SK-N-SH (cell line): Measurements from ENCODE around the gene RPAP3.

Experiments used
- CHD2 ChIP-seq: fragments of 150-350 bp; IDR thresholded peaks from 2 replicates; pipeline ENCODE4 v1.6.1; 2018; ENCODE audit warnings: low read length; ENCODE audit not compliant: partially characterized antibody
- EP300 ChIP-seq, 2 experiments: IDR thresholded peaks; 2 replicates each; pipeline versions ENCODE4 v1.4.0 to v1.6.1; 2012; ENCODE audit warnings: borderline replicate concordance in 1 of 2, low read depth in 1 of 2, low read length in 1 of 2
- EZH2phosphoT487 ChIP-seq: fragments of 200-600 bp; sonication (generic); IDR thresholded peaks from 2 replicates; pipeline ENCODE4 v1.6.1; 2017; ENCODE audit warnings: low read depth, mixed run types, mild to moderate bottlenecking, antibody characterized with exemption, moderate library complexity, borderline replicate concordance
- MAX ChIP-seq: IDR thresholded peaks from 2 replicates; pipeline ENCODE4 v1.4.0; 2012; ENCODE audit warnings: low read depth
- MEF2A ChIP-seq: IDR thresholded peaks from 2 replicates; pipeline ENCODE4 v1.4.0; 2012; ENCODE audit warnings: low read depth, borderline replicate concordance
- POLR2AphosphoS5 ChIP-seq: IDR thresholded peaks from 2 replicates; pipeline ENCODE4 v1.6.1; 2012; ENCODE audit warnings: low read depth, low read length
- RAD21 ChIP-seq: IDR thresholded peaks from 2 replicates; pipeline ENCODE4 v1.6.1; 2012; ENCODE audit warnings: mild to moderate bottlenecking, low read length
- RCOR1 ChIP-seq: fragments of 150-350 bp; IDR thresholded peaks from 2 replicates; pipeline ENCODE4 v1.6.1; 2017; ENCODE audit warnings: antibody characterized with exemption, low read length
- TEAD4 ChIP-seq: IDR thresholded peaks from 2 replicates; pipeline ENCODE4 v1.4.0; 2012; ENCODE audit warnings: mild to moderate bottlenecking, borderline replicate concordance; ENCODE audit not compliant: insufficient read depth
- TF ChIP-seq, protein P1 (sequence below): fragments of 150-350 bp; IDR thresholded peaks from 2 replicates; pipeline ENCODE4 v1.6.1; 2017; ENCODE audit warnings: antibody characterized with exemption, low read length, low read depth, borderline replicate concordance

DNA sequence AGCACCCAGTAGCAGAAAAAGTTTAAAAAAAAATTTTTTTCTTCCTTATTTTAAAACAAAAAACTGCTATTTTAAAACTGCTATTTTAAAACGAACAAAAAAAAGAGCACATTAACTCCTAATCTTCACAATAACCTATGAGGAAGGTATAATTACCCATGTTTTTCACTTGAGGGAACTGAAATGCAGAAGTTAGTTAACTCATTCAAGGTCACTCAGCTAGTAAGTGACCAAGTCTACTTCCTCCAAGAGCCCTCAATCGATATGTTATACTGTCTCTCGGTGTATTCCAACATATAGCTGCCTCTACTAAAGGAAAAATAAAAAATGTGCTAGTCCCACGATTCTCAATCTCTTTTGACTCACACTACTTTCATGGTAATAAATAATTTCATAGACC lies 7.8 kb downstream of the RPAP3 start:
- TF ChIP-seq, protein P1, sequence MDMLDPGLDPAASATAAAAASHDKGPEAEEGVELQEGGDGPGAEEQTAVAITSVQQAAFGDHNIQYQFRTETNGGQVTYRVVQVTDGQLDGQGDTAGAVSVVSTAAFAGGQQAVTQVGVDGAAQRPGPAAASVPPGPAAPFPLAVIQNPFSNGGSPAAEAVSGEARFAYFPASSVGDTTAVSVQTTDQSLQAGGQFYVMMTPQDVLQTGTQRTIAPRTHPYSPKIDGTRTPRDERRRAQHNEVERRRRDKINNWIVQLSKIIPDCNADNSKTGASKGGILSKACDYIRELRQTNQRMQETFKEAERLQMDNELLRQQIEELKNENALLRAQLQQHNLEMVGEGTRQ, result no peak
- TF ChIP-seq EP300 (IDR thresholded peaks at IDR 0.05; ENCODE audit: borderline replicate concordance in 1 of 2, low read depth in 1 of 2, low read length in 1 of 2) (no peak), EZH2phosphoT487 (no peak), MAX (no peak), CHD2 (no peak), RCOR1 (no peak), POLR2AphosphoS5 (no peak), RAD21 (no peak), TEAD4 (no peak), MEF2A (no peak)
